ENCODE results near the gene WDPCP.

WDPCP gene

GRCh38 chr2:63444565-63445288 lies 143.6 kb downstream of the WDPCP start:
- no peak for TF ChIP-seq CTCF (IDR thresholded peaks at IDR 0.05; ENCODE audit: control extremely low read depth, extremely low read depth, low read depth, missing control alignments)
- no peak for DNase-seq (ENCODE audit: extremely low spot score)
- ChIA-PET CTCF (no interaction called here), POLR2A (no interaction called here)

GRCh38 chr2:63440612-63441011 lies 147.7 kb downstream of the WDPCP start:
- no peak for DNase-seq (ENCODE audit: extremely low spot score)
- no peak for TF ChIP-seq CTCF (IDR thresholded peaks at IDR 0.05; ENCODE audit: control extremely low read depth, extremely low read depth, low read depth, missing control alignments)
- POLR2A ChIA-PET, result no interaction called here
- CTCF ChIA-PET, result interaction anchor here (6.0 kb wide), 1 partner anchor 17 kb away, joined by 28 read pairs; no protein-coding TSS in a partner anchor

GRCh38 chr2:63438181-63438580 lies 150.1 kb downstream of the WDPCP start:
- TF ChIP-seq CTCF (IDR thresholded peaks at IDR 0.05; ENCODE audit: control extremely low read depth, extremely low read depth, low read depth, missing control alignments), result no peak
- POLR2A ChIA-PET, result no interaction called here
- CTCF ChIA-PET, result interaction anchor here (6.0 kb wide), 1 partner anchor 14 kb away, joined by 28 read pairs; no protein-coding TSS in a partner anchor

GRCh38 chr2:63436488-63436887 lies 151.8 kb downstream of the WDPCP start:
- ChIA-PET POLR2A (no interaction called here), CTCF (interaction anchor here (1.5 to 6.0 kb wide), 3 partner anchors 10 to 13 kb away, joined by 3 to 28 read pairs (median 7); no protein-coding TSS in a partner anchor)
- TF ChIP-seq CTCF (IDR thresholded peaks at IDR 0.05; ENCODE audit: control extremely low read depth, extremely low read depth, low read depth, missing control alignments), result no peak
- DNase-seq (ENCODE audit: extremely low spot score), result no peak

More at GRCh38 chr2:63438181-63438580, 150.1 kb downstream of the WDPCP start:
- DNase-seq (ENCODE audit: extremely low spot score), result no peak

- POLR2A ChIA-PET, result no interaction called here
These were observed 153.2 kb downstream of the WDPCP start for GRCh38 chr2:63435070-63435469.

More at GRCh38 chr2:63435070-63435469, 153.2 kb downstream of the WDPCP start:
- CTCF ChIA-PET, result no interaction called here
- TF ChIP-seq CTCF (IDR thresholded peaks at IDR 0.05; ENCODE audit: control extremely low read depth, extremely low read depth, low read depth, missing control alignments), result no peak
- DNase-seq (ENCODE audit: extremely low spot score), result no peak

Measured in GM10248 (cell line).